Measurements from ENCODE around the gene CD300E. TPM values are rescaled to one million over a fixed set of nuclear protein-coding genes. Genes with fewer than 3 reads are reported as not detected.

Gene CD300E
- total RNA-seq, 2 donors from 2014 or later = not detected

DNA sequence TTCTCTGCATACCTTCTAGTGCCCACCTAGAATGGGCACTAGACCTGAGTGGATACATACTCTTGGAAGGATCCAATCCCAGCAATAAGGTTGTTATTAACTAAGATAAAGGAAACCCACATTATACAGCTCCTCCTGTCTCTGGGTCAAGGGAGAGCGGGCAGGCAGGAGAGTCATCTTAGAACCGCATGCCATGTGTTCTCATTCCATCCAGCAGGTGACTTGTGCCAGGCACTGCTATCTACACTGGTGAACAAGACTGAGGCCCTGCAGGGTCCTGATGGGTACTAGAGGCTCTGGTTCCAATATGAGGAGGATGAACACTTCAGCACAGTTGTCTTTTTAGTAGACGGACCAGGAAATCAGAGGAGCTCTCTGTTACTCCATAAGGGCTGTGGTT, 50.4 kb downstream of the CD300E start:
- Mint-ChIP-seq H3K36me3 (ENCODE audit: low read depth) (no peaks in the 10 kb centered on the region), H3K27ac (no peak overlapping the region), H3K4me1 (peaks cover 9% of the 10 kb centered on the region), H3K9me3 (no peaks in the 10 kb centered on the region), H3K27me3 (peaks cover 24% of the 10 kb centered on the region), H3K4me3 (no peak overlapping the region)
- ATAC-seq (replicated peaks) = no peak

DNA sequence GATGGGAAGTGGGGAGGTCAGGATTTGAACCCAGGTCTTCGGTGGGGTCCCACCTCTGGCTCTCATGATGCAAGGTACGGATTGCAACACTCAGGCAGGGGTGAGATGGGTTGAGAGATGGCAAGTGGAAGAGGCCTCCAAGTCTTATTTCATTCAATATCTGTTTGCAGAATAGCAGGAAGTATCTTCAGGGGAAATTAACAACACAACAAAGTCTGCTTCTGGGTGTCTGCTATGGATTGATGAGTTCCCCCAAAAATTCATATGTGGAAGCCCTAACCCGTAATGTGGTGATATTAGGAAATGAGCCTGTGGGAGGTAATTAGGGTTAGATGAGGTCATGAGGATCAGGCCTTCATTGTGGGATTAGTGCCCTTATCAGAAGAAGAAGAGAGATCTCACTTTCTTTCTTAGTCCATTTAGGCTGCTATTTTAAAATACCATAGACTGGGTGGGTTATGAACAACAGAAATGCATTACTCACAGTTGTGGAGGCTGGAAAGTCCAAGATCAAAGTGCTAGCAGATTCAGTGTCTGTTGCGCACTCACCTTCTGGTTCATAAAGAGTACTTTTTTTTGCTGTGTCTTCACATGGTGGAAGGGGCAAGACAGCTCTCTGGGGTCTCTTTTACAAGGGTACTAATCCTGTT, 51.8 kb downstream of the CD300E start:
- Mint-ChIP-seq H3K27me3 (peaks cover 31% of the 10 kb centered on the region), H3K27ac (no peak overlapping the region), H3K36me3 (ENCODE audit: low read depth) (no peaks in the 10 kb centered on the region), H3K4me3 (no peak overlapping the region), H3K9me3 (no peaks in the 10 kb centered on the region), H3K4me1 (peaks cover 10% of the 10 kb centered on the region)
- ATAC-seq (replicated peaks) = peak; percentile 43

DNA sequence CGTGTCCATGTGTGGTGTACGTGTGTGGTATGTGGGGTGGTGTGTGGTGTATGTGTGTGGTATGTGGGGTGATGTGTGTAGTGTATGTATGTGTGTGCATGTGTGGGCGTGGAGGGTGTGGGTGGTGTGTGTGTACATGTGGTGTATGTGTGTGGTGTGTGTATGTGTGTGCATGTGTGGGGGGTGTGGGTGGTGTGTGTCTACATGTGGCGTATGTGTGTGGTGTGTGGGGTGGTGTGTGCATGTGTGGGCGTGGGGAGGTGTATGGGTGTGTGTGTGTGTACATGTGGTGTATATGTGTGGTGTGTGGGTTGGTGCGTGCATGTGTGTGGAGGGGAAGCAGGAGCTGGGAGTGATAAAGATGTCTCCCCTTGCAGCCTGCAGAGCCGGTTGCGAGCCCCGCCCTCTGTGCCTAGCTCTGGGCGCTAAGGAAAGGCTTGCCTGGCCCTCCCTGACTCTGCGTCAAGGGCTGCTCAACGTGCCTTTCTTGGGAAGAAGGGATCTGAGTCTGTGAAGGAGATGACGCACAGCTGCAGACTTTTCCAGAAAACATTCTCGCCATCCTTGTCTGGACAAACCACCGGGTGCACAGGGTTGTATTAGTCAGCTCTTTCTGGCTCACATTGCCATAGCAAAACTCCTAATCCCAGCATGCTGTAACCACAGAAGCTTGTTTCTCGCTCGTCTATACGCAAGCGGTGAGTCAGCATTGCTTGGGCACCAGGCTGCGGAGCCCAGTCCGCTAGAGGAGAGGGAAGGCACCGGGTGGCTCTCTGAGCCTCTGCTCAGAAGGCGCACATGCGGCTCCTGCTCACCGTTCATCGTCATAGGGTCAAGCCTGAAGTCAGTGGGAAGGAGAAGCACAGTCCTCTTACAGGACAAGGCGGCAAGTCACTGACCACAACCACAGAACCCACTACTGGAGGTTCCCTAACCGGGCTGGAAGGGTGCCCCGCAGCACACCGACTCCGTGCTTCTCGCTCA, 54.2 kb downstream of the CD300E start:
- H3K27ac Mint-ChIP-seq = no peak overlapping the region
- H3K36me3 Mint-ChIP-seq (ENCODE audit: low read depth) = no peaks in the 10 kb centered on the region
- peaks cover 10% of the 10 kb centered on the region for H3K4me1 Mint-ChIP-seq
- no peak overlapping the region for H3K4me3 Mint-ChIP-seq
- H3K9me3 Mint-ChIP-seq = no peaks in the 10 kb centered on the region
- peaks cover 24% of the 10 kb centered on the region for H3K27me3 Mint-ChIP-seq
- ATAC-seq (replicated peaks) = peak; percentile 85

DNA sequence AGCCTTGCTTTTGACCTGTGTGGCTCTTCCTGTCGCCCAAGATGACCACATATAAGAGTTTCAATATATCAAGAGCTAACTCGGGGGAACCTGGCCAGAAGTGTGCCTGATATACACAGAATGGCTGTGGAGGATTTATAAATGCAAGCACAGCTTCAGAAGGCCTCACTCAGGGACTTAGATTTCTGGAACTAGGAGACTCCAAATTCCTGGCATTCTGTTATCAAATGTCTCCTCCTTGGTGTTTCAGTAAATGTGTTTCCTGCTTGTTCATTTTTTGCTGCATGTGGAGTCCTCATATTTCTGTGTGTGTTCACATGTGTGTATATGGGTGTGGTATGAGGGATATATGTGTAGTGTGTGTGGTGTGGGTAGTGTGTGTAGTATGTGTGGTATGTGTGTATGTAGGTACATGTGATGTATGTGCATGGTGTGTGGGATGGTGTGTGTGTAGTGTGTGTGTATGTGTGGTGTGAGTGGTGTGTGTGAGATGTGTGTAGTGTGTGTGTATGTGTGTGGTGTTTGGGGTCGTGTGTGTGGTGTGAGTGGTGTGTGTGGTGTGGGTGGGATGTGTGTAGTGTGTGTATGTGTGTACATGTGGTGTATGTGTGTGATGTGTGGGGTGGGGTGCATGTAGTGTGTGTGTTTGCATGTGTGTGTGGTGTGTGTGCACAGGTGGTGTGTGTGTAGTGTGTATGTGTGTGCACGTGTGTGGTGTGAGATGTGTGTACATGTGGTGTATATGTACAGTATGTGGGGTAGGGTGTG, 55.2 kb downstream of the CD300E start:
- Mint-ChIP-seq H3K36me3 (ENCODE audit: low read depth) (no peaks in the 10 kb centered on the region), H3K27me3 (peaks cover 27% of the 10 kb centered on the region), H3K4me3 (no peak overlapping the region), H3K9me3 (no peaks in the 10 kb centered on the region), H3K4me1 (peaks cover 10% of the 10 kb centered on the region), H3K27ac (no peak overlapping the region)
- ATAC-seq (replicated peaks) = no peak

DNA sequence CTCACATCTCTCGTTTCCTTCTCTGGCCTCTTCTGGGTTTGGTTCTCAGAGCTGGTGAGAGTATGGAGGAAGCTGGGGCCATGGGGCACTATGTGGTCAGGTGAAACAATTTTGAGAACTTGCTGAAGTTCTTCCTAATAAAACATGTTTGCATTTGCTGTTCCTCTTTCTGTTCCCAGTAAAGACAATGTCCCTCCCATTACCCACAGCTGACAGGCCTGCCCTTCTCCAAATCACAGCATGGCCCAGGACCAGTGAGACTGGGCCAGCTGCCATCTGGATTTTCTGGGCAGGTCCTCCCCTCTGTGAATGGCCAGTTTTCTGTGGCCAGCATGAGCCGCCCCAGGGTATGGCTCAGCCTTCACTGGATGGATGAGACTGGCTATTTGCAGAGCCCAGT, 56.1 kb downstream of the CD300E start, which contains the start of gene CD300H:
TSS of gene CD300H (minus strand) at position 113 of the 400 bp plus-strand sequence.
- Mint-ChIP-seq H3K4me3 (no peak within 1 kb of the TSS), H3K4me1 (peaks cover 10% of the 10 kb centered on the region), H3K9me3 (no peaks in the 10 kb centered on the region), H3K36me3 (ENCODE audit: low read depth) (no peaks in the 10 kb centered on the region), H3K27ac (no peak within 1 kb of the TSS), H3K27me3 (peaks cover 29% of the 10 kb centered on the region)
- no peak for ATAC-seq (replicated peaks)

DNA sequence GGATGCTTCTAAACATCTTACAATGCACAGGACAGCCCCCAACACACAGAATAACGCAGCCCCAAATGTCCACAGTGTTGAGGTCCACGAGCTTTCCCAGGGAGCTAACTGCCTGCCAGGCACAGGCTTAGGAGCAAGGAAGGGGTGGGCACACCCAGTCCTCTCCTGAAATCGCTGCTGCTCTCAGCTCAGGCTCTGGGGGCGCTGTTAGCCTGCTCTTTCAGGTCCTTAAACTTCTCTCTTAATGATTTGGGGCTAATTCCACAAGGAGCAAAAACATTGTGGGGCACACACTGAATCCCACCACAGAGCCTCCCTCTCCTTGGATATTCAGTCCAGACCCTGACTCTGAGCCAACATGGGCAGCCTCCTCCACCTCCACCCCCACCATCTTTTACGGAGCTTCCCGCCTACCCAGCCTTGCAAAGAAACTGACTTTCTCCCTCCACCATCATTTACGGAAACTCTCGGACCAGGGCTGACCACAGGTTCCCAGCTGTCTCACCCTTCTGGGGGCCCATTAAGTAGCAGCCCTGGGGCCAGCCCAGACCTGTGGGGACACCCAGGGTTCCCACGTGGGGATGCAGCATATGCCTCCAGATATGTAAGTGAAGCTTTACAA, 57.3 kb downstream of the CD300E start:
- Mint-ChIP-seq H3K4me3 (no peak overlapping the region), H3K27me3 (peaks cover 34% of the 10 kb centered on the region), H3K36me3 (ENCODE audit: low read depth) (no peaks in the 10 kb centered on the region), H3K9me3 (no peaks in the 10 kb centered on the region), H3K27ac (no peak overlapping the region), H3K4me1 (peaks cover 10% of the 10 kb centered on the region)
- no peak for ATAC-seq (replicated peaks)

DNA sequence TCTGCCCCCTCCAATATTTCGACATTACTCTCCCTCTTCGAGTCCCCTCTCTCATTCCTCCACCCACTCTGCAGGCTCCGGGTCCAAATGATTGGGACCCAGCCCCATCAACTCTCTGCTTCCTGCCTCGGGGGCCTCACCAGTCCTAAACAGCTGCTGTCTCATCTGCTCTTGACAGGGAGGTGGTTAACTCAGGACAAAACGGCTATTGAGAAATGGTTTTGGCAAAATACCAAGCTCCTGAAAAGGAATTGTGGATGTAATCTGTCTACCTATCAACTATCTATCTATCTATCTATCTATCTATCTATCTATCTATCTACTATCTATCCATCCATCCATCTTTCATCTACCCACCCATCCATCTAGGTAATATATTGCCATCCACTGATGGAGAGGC, 58.4 kb downstream of the CD300E start:
- no peak overlapping the region for H3K4me3 Mint-ChIP-seq

DNA sequence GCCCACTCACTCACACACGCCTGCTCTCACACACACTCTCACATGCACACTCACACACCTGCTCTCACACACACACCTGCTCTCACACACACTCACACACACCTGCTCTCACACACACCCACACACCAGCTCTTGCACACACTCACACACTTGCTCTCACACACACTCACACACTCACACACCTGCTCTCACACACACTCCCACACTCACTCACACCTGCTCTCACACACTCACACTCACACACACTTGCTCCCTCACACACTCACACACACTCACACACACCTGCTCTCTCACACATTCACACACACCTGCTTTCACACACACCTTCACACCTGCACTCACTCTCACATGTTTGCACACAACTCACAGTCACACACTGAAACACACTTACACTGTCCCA, 60.2 kb downstream of the CD300E start:
- peaks cover 9% of the 10 kb centered on the region for H3K4me1 Mint-ChIP-seq
- H3K27ac Mint-ChIP-seq = no peak overlapping the region
- no peaks in the 10 kb centered on the region for H3K36me3 Mint-ChIP-seq (ENCODE audit: low read depth)
- no peak overlapping the region for H3K4me3 Mint-ChIP-seq
- H3K27me3 Mint-ChIP-seq = peaks cover 27% of the 10 kb centered on the region
- ATAC-seq (replicated peaks) = no peak
- no peaks in the 10 kb centered on the region for H3K9me3 Mint-ChIP-seq

More for the DNA sequence above, 58.4 kb downstream of the CD300E start:
- Mint-ChIP-seq H3K27ac (no peak overlapping the region), H3K4me1 (peaks cover 10% of the 10 kb centered on the region), H3K36me3 (ENCODE audit: low read depth) (no peaks in the 10 kb centered on the region), H3K27me3 (peaks cover 34% of the 10 kb centered on the region), H3K9me3 (no peaks in the 10 kb centered on the region)
- no peak for ATAC-seq (replicated peaks)

DNA sequence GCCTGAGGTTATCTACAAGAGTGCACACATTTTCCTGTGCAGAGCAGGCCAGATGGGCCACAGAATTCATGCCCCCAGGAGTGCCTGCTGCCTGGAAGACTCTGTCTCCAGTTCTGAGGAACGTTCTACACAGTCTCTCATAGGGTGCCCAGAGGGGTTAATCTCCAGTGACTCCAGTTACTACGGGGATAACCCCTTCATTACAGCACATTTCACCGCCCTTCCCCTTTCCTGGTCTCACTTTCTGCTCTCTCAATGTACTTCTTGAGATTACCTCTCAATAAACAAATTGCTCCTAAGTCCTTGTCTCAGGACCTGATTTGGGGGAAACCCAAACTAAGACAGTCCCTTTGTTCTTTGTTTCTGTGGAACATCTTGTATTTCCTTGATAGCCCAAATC, 62.0 kb downstream of the CD300E start:
- Mint-ChIP-seq H3K4me3 (no peak overlapping the region), H3K4me1 (peaks cover 7% of the 10 kb centered on the region), H3K27ac (no peak overlapping the region), H3K9me3 (no peaks in the 10 kb centered on the region), H3K36me3 (ENCODE audit: low read depth) (no peaks in the 10 kb centered on the region), H3K27me3 (peaks cover 18% of the 10 kb centered on the region)
- ATAC-seq (replicated peaks) = no peak

Other genes with a start within 250 kb of the CD300E start
- gene GPRC5C, start 191.7 kb downstream of the CD300E start, total RNA-seq = 1 to 10 TPM in 1 of 2 donors, not detected in 1; 5.0 TPM
- 10 to 100 TPM in 1 of 2 donors, 1 to 10 TPM in 1; 3.0 to 29.1 TPM for gene CD300A, start 157.1 kb downstream of the CD300E start, total RNA-seq
- gene CD300LB, start 92.3 kb downstream of the CD300E start, total RNA-seq = not detected
- gene CD300C, start 77.6 kb downstream of the CD300E start, total RNA-seq = under 1 TPM in 1 of 2 donors, not detected in 1; 0.28 TPM
- not detected for gene CD300H, start 56.2 kb downstream of the CD300E start, total RNA-seq
- not detected for gene CD300LD, start 31.5 kb downstream of the CD300E start, total RNA-seq
- not detected for gene CD300LF, start 89.2 kb upstream of the CD300E start, total RNA-seq
- gene RAB37, start 113.5 kb upstream of the CD300E start, total RNA-seq = 1 to 10 TPM; 2.5 to 3.4 TPM
- 100 to 1,000 TPM in 1 of 2 donors, 10 to 100 TPM in 1; 76.2 to 160 TPM for gene NHERF1, start 124.9 kb upstream of the CD300E start, total RNA-seq
- 10 to 100 TPM; 31.6 to 39.2 TPM for gene NAT9, start 152.6 kb upstream of the CD300E start, total RNA-seq
- gene GRIN2C, start 236.1 kb upstream of the CD300E start, total RNA-seq = 1 to 10 TPM in 1 of 2 donors, under 1 TPM in 1; 0.65 to 1.2 TPM
- 10 to 100 TPM; 56.7 to 58.4 TPM for gene FDXR, start 249.3 kb upstream of the CD300E start, total RNA-seq

All from activated T-helper 17 cell treated with anti-CD3 and anti-CD28 coated beads, Interleukin-2, amount 50 U/mL, for 72 hours (primary cell).